Adrenal gland (tissue), 5 donors: ENCODE data around the gene RNF220.

Experiments used
- POLR2A ChIP-seq, 2 donors: fragments of 450-650 bp; IDR thresholded peaks; one replicate each; pipeline ENCODE4 v1.6.1; 2017; ENCODE audit warnings: antibody characterized with exemption in 2 of 2, mild to moderate bottlenecking in 2 of 2, moderate library complexity in 1 of 2
- TF ChIP-seq, protein P1 (sequence below), 6 experiments: fragments of 450-650 bp in 4 of 6; fragments of 200-600 bp in 2 of 6; sonication (generic) in 1 of 6; IDR thresholded peaks; 1 replicate in 5 of 6; 2 replicates in 1 of 6; pipeline versions ENCODE4 v1.5.1 to v1.8.0; 2016 to 2021; ENCODE audit warnings: antibody characterized with exemption in 6 of 6, mild to moderate bottlenecking in 2 of 6, moderate library complexity in 1 of 6
- donor health status: DM: no; HTN: no; CAD: no.

DNA sequence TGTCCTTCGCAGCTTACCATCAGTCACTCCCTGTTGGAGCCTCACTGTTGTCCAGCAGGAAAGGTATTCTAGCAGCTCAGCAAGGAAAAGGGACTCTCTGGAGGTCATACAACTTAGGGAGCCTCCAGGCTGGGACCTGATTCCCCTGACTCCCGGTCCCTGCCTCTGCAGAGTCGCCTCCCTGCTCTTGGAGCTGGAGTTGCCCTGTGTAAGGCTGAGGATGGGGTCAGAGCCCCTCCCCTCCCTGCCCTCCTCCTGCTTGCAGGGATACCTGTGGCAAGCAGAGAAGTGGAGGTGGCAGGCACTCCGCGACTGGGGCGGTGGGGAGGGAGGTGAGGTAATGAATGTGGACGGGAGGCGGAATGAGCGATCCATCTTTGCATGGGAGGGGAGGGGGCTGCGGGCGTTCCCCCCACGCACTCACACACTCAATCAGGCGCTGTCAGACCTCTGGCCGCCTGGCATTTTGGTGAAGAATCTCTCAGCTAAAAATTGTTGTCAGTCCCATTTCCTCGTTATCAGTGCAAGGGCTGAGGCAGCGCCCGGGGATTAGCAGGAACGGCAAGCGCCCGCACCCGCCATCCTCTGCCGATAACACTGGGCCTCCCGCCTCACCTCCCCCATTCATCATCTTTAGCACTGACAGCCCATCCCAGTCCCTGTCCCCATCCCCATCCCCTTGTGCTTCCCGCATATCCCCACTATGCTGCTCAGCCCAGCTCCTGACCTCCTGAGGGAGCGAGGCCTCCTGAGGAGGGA lies 204.9 kb downstream of the RNF220 start:
- TF ChIP-seq, protein P1, sequence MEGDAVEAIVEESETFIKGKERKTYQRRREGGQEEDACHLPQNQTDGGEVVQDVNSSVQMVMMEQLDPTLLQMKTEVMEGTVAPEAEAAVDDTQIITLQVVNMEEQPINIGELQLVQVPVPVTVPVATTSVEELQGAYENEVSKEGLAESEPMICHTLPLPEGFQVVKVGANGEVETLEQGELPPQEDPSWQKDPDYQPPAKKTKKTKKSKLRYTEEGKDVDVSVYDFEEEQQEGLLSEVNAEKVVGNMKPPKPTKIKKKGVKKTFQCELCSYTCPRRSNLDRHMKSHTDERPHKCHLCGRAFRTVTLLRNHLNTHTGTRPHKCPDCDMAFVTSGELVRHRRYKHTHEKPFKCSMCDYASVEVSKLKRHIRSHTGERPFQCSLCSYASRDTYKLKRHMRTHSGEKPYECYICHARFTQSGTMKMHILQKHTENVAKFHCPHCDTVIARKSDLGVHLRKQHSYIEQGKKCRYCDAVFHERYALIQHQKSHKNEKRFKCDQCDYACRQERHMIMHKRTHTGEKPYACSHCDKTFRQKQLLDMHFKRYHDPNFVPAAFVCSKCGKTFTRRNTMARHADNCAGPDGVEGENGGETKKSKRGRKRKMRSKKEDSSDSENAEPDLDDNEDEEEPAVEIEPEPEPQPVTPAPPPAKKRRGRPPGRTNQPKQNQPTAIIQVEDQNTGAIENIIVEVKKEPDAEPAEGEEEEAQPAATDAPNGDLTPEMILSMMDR (IDR thresholded peaks at IDR 0.05) = peak in 2 of 6 experiments; percentile 7 to 24
- TF ChIP-seq POLR2A (IDR thresholded peaks at IDR 0.05) = no peak
